ENCODE measurements around the gene SVIL. TPM values are rescaled to one million over a fixed set of nuclear protein-coding genes. Genes with fewer than 3 reads are reported as not detected.

The SVIL gene
- total RNA-seq, 2 experiments from 2014 or later = 0.47 to 1.5 TPM

GRCh38 chr10:29532256-29532878, 102.4 kb downstream of the SVIL start:
- TF ChIP-seq EZH2phosphoT487 (IDR thresholded peaks at IDR 0.05; ENCODE audit: borderline replicate concordance, low read depth, low read length) (no peak), CTCF (conservative IDR thresholded peaks at IDR 0.05; ENCODE audit: low read length) (no peak)
- intact Hi-C loops (cut with micrococcal nuclease; ENCODE audit: unreplicated experiment) = no loop called here
- H2AFZ ChIP-seq (ENCODE audit: low read length) = no peak overlapping the region
- POLR2A ChIA-PET = no interaction called here
- CTCF ChIA-PET (ENCODE audit: unreplicated experiment) = no interaction called here
- H3K4me3 ChIP-seq (ENCODE audit: low read depth, low read length, poor library complexity, severe bottlenecking) = no peak overlapping the region
- H3K27ac ChIP-seq (ENCODE audit: low read depth, low read length, poor library complexity, severe bottlenecking) = no peak overlapping the region
- no peaks in the 10 kb centered on the region for H3K36me3 ChIP-seq (ENCODE audit: insufficient read depth, low read length)
- no peaks in the 10 kb centered on the region for H3K4me1 ChIP-seq (ENCODE audit: insufficient read depth, low read length, poor library complexity, severe bottlenecking)
- H3K79me2 ChIP-seq (ENCODE audit: insufficient read depth, low read depth, low read length) = no peaks in the 10 kb centered on the region
- DNase-seq (ENCODE audit: low spot score) = no peak
- no peaks in the 10 kb centered on the region for H3K9me3 ChIP-seq (ENCODE audit: low read length)
- H3K4me2 ChIP-seq (ENCODE audit: low read length) = no peak overlapping the region
- no peaks in the 10 kb centered on the region for H3K9me2 ChIP-seq (ENCODE audit: insufficient read depth, low read length)
- no TSS peak for BruUV-seq (replicated peaks)
- H4K20me1 ChIP-seq (ENCODE audit: insufficient read depth, low read length) = no peaks in the 10 kb centered on the region

- Histone ChIP-seq H3K79me2 (ENCODE audit: insufficient read depth, low read depth, low read length) (no peaks in the 10 kb centered on the region), H3K9me2 (ENCODE audit: insufficient read depth, low read length) (no peaks in the 10 kb centered on the region), H3K4me2 (ENCODE audit: low read length) (no peak overlapping the region), H3K27ac (ENCODE audit: low read depth, low read length, poor library complexity, severe bottlenecking) (no peak overlapping the region), H3K36me3 (ENCODE audit: insufficient read depth, low read length) (no peaks in the 10 kb centered on the region), H3K4me1 (ENCODE audit: insufficient read depth, low read length, poor library complexity, severe bottlenecking) (no peaks in the 10 kb centered on the region), H2AFZ (ENCODE audit: low read length) (no peak overlapping the region), H3K9me3 (ENCODE audit: low read length) (no peaks in the 10 kb centered on the region), H4K20me1 (ENCODE audit: insufficient read depth, low read length) (no peaks in the 10 kb centered on the region), H3K4me3 (ENCODE audit: low read depth, low read length, poor library complexity, severe bottlenecking) (no peak overlapping the region)
- DNase-seq (ENCODE audit: low spot score) = no peak
- intact Hi-C loops (cut with micrococcal nuclease; ENCODE audit: unreplicated experiment) = no loop called here
- ChIA-PET CTCF (ENCODE audit: unreplicated experiment) (no interaction called here), POLR2A (no interaction called here)
- TF ChIP-seq EZH2phosphoT487 (IDR thresholded peaks at IDR 0.05; ENCODE audit: borderline replicate concordance, low read depth, low read length) (no peak), CTCF (conservative IDR thresholded peaks at IDR 0.05; ENCODE audit: low read length) (no peak)
- BruUV-seq (replicated peaks) = no TSS peak
These were observed 104.4 kb downstream of the SVIL start for GRCh38 chr10:29530112-29530976.

- H3K9me2 ChIP-seq (ENCODE audit: insufficient read depth, low read length) = no peaks in the 10 kb centered on the region
- no peak overlapping the region for H2AFZ ChIP-seq (ENCODE audit: low read length)
- H3K79me2 ChIP-seq (ENCODE audit: insufficient read depth, low read depth, low read length) = no peaks in the 10 kb centered on the region
- no peaks in the 10 kb centered on the region for H4K20me1 ChIP-seq (ENCODE audit: insufficient read depth, low read length)
- H3K4me2 ChIP-seq (ENCODE audit: low read length) = no peak overlapping the region
- no TSS peak for BruUV-seq (replicated peaks)
- H3K9me3 ChIP-seq (ENCODE audit: low read length) = no peaks in the 10 kb centered on the region
- DNase-seq (ENCODE audit: low spot score) = no peak
- no peak overlapping the region for H3K27ac ChIP-seq (ENCODE audit: low read depth, low read length, poor library complexity, severe bottlenecking)
- H3K36me3 ChIP-seq (ENCODE audit: insufficient read depth, low read length) = no peaks in the 10 kb centered on the region
- ChIA-PET POLR2A (no interaction called here), CTCF (ENCODE audit: unreplicated experiment) (no interaction called here)
- intact Hi-C loops (cut with micrococcal nuclease; ENCODE audit: unreplicated experiment) = no loop called here
- TF ChIP-seq EZH2phosphoT487 (IDR thresholded peaks at IDR 0.05; ENCODE audit: borderline replicate concordance, low read depth, low read length) = no peak
- TF ChIP-seq CTCF (conservative IDR thresholded peaks at IDR 0.05; ENCODE audit: low read length) = no peak
- no peak overlapping the region for H3K4me3 ChIP-seq (ENCODE audit: low read depth, low read length, poor library complexity, severe bottlenecking)
- no peaks in the 10 kb centered on the region for H3K4me1 ChIP-seq (ENCODE audit: insufficient read depth, low read length, poor library complexity, severe bottlenecking)
These were observed 105.6 kb downstream of the SVIL start for GRCh38 chr10:29529146-29529545.
